Fibroblast of the aortic adventitia (primary cell): ENCODE results near the gene TEPSIN. TPM values are rescaled to one million over a fixed set of nuclear protein-coding genes. Genes with fewer than 3 reads are reported as not detected.

Source experiments
- DNase-seq: peaks from one replicate; pipeline ENCODE4 v3.0.0-alpha.2; 2010; ENCODE audit warnings: low read depth
- H3K4me3 ChIP-seq: 2 replicates; pipeline ENCODE4 v1.5.1; 2011; ENCODE audit warnings: low read depth, mild to moderate bottlenecking, control low read depth, low read length, moderate library complexity
- CTCF ChIP-seq: IDR thresholded peaks from 2 replicates; pipeline ENCODE4 v1.5.1; 2011; ENCODE audit warnings: mild to moderate bottlenecking, low read length, control low read depth, inconsistent platforms; ENCODE audit not compliant: insufficient read depth
- total RNA-seq: library from RNA; depleted of rRNA; stranded (reverse); fragments of >200 nt; gene quantifications from 2 replicates; pipeline ENCODE4 v1.2.3, GENCODE V29; 2012; ENCODE audit warnings: low replicate concordance

TEPSIN gene
- total RNA-seq, 1 donor, result 13.3 TPM

- H3K4me3 ChIP-seq, result no peak overlapping the region
- DNase-seq, result no peak
- no peak for TF ChIP-seq CTCF
These were observed 3.8 kb upstream of the TEPSIN start for GRCh38 chr17:81242421-81243332.

GRCh38 chr17:81241648-81242420 lies 3.0 kb upstream of the TEPSIN start:
- TF ChIP-seq CTCF, result peak; percentile 79
- no peak overlapping the region for H3K4me3 ChIP-seq
- DNase-seq, result peak; percentile 36

GRCh38 chr17:81241203-81241602 lies 2.3 kb upstream of the TEPSIN start:
- no peak for DNase-seq
- TF ChIP-seq CTCF, result no peak
- no peak overlapping the region for H3K4me3 ChIP-seq

GRCh38 chr17:81240761-81241160 lies 1.9 kb upstream of the TEPSIN start:
- H3K4me3 ChIP-seq, result peak overlapping the region; percentile 80
- DNase-seq, result no peak

GRCh38 chr17:81239714-81240555 lies 1.1 kb upstream of the TEPSIN start:
- DNase-seq, result no peak
- no peak for TF ChIP-seq CTCF
- peak overlapping the region; percentile 80 for H3K4me3 ChIP-seq

More at GRCh38 chr17:81240761-81241160, 1.9 kb upstream of the TEPSIN start:
- no peak for TF ChIP-seq CTCF

GRCh38 chr17:81238490-81238814 lies 403 bp downstream of the TEPSIN start:
- DNase-seq, result no peak
- H3K4me3 ChIP-seq, result peak overlapping the region; percentile 90
- TF ChIP-seq CTCF, result no peak
